ENCODE measurements around the gene GDF15.
"Not testable (repeated sequence)": the region's sequence is repeated elsewhere in the genome, so short reads cannot be mapped to it uniquely, and the experiment has no call there.

GDF15 gene

DNA sequence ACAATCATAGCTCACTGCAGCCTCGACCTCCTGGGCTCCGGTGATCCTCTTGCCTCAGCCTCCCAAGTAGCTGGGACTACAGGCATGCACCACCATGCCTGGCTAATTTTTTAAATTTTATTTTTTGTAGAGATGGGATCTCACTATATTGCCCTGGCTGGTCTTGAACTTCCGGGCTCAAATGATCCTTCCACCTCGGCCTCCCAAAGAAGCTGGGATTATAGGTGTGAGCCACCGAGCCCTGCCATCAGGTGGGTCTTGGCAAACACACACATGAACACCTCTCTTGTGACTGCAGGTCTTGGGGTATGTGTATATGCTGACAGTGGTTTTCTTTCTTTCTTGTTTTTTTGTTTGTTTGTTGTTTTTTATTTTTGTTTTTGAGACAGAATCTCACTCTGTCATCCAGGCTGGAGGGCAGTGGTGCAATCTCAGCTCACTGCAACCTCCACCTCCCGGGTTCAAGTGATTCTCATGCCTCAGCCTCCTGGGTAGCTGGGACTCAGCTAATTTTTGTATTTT, 37.1 kb upstream of the GDF15 start:
- CTCF ChIA-PET, result interaction anchor here (0.5 to 4.6 kb wide), 25 partner anchors 9 to 237 kb away, joined by 3 to 117 read pairs (median 4); partner anchors contain the start of genes JUND, LRRC25 and SSBP4
- TF ChIP-seq ZNF121 (tag by site-specific recombination; IDR thresholded peaks at IDR 0.05), result peak; percentile 92
- H3K27ac ChIP-seq (ENCODE audit: extremely low read depth, low read depth, low read length); H3K4me1 ChIP-seq (ENCODE audit: control insufficient read depth, insufficient read depth, low read length); H3K9me3 ChIP-seq (ENCODE audit: control insufficient read depth, insufficient read depth, low read depth, low read length); H3K4me3 ChIP-seq (ENCODE audit: low read depth, low read length); H3K36me3 ChIP-seq (ENCODE audit: control insufficient read depth in 2 of 2, insufficient read depth in 1 of 2, low read length in 2 of 2); POLR2A ChIA-PET: not testable (repeated sequence)

DNA sequence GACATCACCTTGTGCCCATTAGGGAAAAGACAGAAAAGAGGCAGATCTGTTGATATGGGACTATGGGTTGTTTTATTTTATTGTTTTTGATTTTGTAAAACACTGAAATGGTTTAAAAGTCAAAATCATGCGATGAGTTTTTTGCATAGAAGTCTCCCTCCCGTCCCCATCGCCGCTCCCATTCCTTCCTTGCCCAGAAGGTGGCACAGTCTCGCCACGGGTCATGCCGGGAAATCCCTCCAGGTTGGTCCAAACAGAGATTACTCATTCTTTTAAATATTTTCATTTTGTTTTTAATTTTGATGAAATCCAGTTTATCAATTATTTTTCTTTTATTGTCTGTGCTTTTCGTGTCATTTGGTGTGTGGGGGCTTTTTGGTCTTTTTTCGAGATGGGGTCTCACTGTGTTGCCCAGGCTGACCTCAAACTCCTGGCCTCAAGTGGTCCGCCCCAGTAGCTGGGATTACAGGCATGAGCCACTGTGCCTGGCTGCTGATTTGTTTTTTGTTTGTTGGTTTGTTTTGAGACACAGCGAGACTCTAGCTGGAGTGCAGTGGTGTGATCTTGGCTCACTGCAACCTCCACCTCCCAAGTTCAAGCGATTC, 36.3 kb upstream of the GDF15 start:
- H3K4me1 ChIP-seq (ENCODE audit: control insufficient read depth, insufficient read depth, low read length), result no peaks in the 10 kb centered on the region
- H3K4me3 ChIP-seq (ENCODE audit: low read depth, low read length), result no peak overlapping the region
- no peaks in the 10 kb centered on the region for H3K9me3 ChIP-seq (ENCODE audit: control insufficient read depth, insufficient read depth, low read depth, low read length)
- POLR2A ChIA-PET, result no interaction called here
- no peaks in the 10 kb centered on the region for H3K36me3 ChIP-seq (ENCODE audit: control insufficient read depth in 2 of 2, insufficient read depth in 1 of 2, low read length in 2 of 2)
- CTCF ChIA-PET, result interaction anchor here (0.5 to 4.6 kb wide), 30 partner anchors 8 to 340 kb away, joined by 3 to 117 read pairs (median 4); partner anchors contain the start of genes JUND, LRRC25 and SSBP4
- H3K27ac ChIP-seq (ENCODE audit: extremely low read depth, low read depth, low read length), result no peak overlapping the region
- peak; percentile 100 for TF ChIP-seq ZNF660 (tag by site-specific recombination; IDR thresholded peaks at IDR 0.05)
- TF ChIP-seq, protein P1, sequence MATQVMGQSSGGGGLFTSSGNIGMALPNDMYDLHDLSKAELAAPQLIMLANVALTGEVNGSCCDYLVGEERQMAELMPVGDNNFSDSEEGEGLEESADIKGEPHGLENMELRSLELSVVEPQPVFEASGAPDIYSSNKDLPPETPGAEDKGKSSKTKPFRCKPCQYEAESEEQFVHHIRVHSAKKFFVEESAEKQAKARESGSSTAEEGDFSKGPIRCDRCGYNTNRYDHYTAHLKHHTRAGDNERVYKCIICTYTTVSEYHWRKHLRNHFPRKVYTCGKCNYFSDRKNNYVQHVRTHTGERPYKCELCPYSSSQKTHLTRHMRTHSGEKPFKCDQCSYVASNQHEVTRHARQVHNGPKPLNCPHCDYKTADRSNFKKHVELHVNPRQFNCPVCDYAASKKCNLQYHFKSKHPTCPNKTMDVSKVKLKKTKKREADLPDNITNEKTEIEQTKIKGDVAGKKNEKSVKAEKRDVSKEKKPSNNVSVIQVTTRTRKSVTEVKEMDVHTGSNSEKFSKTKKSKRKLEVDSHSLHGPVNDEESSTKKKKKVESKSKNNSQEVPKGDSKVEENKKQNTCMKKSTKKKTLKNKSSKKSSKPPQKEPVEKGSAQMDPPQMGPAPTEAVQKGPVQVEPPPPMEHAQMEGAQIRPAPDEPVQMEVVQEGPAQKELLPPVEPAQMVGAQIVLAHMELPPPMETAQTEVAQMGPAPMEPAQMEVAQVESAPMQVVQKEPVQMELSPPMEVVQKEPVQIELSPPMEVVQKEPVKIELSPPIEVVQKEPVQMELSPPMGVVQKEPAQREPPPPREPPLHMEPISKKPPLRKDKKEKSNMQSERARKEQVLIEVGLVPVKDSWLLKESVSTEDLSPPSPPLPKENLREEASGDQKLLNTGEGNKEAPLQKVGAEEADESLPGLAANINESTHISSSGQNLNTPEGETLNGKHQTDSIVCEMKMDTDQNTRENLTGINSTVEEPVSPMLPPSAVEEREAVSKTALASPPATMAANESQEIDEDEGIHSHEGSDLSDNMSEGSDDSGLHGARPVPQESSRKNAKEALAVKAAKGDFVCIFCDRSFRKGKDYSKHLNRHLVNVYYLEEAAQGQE (tag by site-specific recombination; IDR thresholded peaks at IDR 0.05), result no peak
- TF ChIP-seq ZSCAN16 (tag by site-specific recombination; IDR thresholded peaks at IDR 0.05), result no peak
- TF ChIP-seq, protein P2, sequence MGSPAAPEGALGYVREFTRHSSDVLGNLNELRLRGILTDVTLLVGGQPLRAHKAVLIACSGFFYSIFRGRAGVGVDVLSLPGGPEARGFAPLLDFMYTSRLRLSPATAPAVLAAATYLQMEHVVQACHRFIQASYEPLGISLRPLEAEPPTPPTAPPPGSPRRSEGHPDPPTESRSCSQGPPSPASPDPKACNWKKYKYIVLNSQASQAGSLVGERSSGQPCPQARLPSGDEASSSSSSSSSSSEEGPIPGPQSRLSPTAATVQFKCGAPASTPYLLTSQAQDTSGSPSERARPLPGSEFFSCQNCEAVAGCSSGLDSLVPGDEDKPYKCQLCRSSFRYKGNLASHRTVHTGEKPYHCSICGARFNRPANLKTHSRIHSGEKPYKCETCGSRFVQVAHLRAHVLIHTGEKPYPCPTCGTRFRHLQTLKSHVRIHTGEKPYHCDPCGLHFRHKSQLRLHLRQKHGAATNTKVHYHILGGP (tag by site-specific recombination; IDR thresholded peaks at IDR 0.05), result no peak
- no peak for TF ChIP-seq ZNF341 (tag by site-specific recombination; IDR thresholded peaks at IDR 0.05; ENCODE audit: low read depth)
- TF ChIP-seq ZNF416 (tag by site-specific recombination; IDR thresholded peaks at IDR 0.05), result no peak
- TF ChIP-seq ZNF664 (tag by site-specific recombination; IDR thresholded peaks at IDR 0.05), result no peak
- TF ChIP-seq, protein P3, sequence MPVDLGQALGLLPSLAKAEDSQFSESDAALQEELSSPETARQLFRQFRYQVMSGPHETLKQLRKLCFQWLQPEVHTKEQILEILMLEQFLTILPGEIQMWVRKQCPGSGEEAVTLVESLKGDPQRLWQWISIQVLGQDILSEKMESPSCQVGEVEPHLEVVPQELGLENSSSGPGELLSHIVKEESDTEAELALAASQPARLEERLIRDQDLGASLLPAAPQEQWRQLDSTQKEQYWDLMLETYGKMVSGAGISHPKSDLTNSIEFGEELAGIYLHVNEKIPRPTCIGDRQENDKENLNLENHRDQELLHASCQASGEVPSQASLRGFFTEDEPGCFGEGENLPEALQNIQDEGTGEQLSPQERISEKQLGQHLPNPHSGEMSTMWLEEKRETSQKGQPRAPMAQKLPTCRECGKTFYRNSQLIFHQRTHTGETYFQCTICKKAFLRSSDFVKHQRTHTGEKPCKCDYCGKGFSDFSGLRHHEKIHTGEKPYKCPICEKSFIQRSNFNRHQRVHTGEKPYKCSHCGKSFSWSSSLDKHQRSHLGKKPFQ (tag by site-specific recombination; IDR thresholded peaks at IDR 0.05), result no peak
- no peak for TF ChIP-seq ZSCAN23 (tag by site-specific recombination; IDR thresholded peaks at IDR 0.05)
- TF ChIP-seq ZNF121 (tag by site-specific recombination; IDR thresholded peaks at IDR 0.05), result peak; percentile 99
- TF ChIP-seq, protein P4, sequence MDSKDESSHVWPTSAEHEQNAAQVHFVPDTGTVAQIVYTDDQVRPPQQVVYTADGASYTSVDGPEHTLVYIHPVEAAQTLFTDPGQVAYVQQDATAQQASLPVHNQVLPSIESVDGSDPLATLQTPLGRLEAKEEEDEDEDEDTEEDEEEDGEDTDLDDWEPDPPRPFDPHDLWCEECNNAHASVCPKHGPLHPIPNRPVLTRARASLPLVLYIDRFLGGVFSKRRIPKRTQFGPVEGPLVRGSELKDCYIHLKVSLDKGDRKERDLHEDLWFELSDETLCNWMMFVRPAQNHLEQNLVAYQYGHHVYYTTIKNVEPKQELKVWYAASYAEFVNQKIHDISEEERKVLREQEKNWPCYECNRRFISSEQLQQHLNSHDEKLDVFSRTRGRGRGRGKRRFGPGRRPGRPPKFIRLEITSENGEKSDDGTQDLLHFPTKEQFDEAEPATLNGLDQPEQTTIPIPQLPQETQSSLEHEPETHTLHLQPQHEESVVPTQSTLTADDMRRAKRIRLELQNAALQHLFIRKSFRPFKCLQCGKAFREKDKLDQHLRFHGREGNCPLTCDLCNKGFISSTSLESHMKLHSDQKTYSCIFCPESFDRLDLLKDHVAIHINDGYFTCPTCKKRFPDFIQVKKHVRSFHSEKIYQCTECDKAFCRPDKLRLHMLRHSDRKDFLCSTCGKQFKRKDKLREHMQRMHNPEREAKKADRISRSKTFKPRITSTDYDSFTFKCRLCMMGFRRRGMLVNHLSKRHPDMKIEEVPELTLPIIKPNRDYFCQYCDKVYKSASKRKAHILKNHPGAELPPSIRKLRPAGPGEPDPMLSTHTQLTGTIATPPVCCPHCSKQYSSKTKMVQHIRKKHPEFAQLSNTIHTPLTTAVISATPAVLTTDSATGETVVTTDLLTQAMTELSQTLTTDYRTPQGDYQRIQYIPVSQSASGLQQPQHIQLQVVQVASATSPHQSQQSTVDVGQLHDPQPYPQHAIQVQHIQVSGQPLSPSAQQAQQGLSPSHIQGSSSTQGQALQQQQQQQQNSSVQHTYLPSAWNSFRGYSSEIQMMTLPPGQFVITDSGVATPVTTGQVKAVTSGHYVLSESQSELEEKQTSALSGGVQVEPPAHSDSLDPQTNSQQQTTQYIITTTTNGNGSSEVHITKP (tag by site-specific recombination; IDR thresholded peaks at IDR 0.05), result peak; percentile 84
- no peak for TF ChIP-seq ZFP41 (tag by site-specific recombination; IDR thresholded peaks at IDR 0.05; ENCODE audit: borderline replicate concordance)
- no peak for TF ChIP-seq ZFHX2 (tag by site-specific recombination; conservative IDR thresholded peaks at IDR 0.05)
- TF ChIP-seq, protein P5, sequence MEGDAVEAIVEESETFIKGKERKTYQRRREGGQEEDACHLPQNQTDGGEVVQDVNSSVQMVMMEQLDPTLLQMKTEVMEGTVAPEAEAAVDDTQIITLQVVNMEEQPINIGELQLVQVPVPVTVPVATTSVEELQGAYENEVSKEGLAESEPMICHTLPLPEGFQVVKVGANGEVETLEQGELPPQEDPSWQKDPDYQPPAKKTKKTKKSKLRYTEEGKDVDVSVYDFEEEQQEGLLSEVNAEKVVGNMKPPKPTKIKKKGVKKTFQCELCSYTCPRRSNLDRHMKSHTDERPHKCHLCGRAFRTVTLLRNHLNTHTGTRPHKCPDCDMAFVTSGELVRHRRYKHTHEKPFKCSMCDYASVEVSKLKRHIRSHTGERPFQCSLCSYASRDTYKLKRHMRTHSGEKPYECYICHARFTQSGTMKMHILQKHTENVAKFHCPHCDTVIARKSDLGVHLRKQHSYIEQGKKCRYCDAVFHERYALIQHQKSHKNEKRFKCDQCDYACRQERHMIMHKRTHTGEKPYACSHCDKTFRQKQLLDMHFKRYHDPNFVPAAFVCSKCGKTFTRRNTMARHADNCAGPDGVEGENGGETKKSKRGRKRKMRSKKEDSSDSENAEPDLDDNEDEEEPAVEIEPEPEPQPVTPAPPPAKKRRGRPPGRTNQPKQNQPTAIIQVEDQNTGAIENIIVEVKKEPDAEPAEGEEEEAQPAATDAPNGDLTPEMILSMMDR (tag by site-specific recombination; IDR thresholded peaks at IDR 0.05), result peak; percentile 68
- TF ChIP-seq, protein P6, sequence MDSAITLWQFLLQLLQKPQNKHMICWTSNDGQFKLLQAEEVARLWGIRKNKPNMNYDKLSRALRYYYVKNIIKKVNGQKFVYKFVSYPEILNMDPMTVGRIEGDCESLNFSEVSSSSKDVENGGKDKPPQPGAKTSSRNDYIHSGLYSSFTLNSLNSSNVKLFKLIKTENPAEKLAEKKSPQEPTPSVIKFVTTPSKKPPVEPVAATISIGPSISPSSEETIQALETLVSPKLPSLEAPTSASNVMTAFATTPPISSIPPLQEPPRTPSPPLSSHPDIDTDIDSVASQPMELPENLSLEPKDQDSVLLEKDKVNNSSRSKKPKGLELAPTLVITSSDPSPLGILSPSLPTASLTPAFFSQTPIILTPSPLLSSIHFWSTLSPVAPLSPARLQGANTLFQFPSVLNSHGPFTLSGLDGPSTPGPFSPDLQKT (IDR thresholded peaks at IDR 0.05; ENCODE audit: borderline replicate concordance, low read depth, low read length), result no peak
- TF ChIP-seq ZNF76 (tag by site-specific recombination; IDR thresholded peaks at IDR 0.05; ENCODE audit: borderline replicate concordance, low read depth), result peak; percentile 50; the same call in 1 of the 2 replicates
- TF ChIP-seq ZNF654 (tag by site-specific recombination; IDR thresholded peaks at IDR 0.05; ENCODE audit: low read depth), result peak; percentile 88
- no peak for TF ChIP-seq ZNF23 (tag by site-specific recombination; IDR thresholded peaks at IDR 0.05; ENCODE audit: borderline replicate concordance)
- no peak for TF ChIP-seq ZNF138 (tag by site-specific recombination; IDR thresholded peaks at IDR 0.05; ENCODE audit: borderline replicate concordance)
- TF ChIP-seq TCF7L2 (IDR thresholded peaks at IDR 0.05; ENCODE audit: borderline replicate concordance, low read depth, low read length), result no peak
